ENCODE measurements around the gene SDK2. TPM values are rescaled to one million over a fixed set of nuclear protein-coding genes. Genes with fewer than 3 reads are reported as not detected.

Gene SDK2
- total RNA-seq, 2 donors from 2014 or later = 1.5 to 5.6 TPM

GRCh38 chr17:73470316-73470826, 173.9 kb downstream of the SDK2 start:
- Histone ChIP-seq H3K4me3 (no peak overlapping the region), H3K27ac (no peak overlapping the region), H3K4me1 (peaks cover 0 to 7% of the 10 kb centered on the region in 2 donors), H3K36me3 (no peaks in the 10 kb centered on the region), H3K9me3 (no peaks in the 10 kb centered on the region), H3K27me3 (no peaks in the 10 kb centered on the region)
- no peak for TF ChIP-seq CTCF (IDR thresholded peaks at IDR 0.05)
- DNase-seq (ENCODE audit: low spot score) = no peak

DNA sequence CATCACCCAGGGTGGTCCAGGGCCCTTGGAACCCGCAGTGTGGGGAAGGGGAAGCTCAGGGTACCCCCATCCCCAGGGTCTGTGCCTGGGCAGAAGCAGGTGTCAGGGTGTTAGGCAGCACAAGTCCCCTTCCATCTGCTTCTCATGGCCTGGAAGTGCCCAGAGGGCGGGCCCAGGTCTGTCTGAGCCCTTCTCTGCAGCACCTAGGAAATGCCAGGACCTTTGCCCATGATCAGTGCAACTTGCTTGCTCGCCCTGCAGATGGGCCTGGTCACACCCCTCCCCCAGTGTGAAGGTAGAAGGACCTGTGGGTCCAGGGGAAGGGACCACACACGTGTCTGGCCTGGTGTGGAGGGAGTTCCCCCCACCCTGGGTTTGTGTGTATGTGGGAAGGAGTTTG, 174.9 kb downstream of the SDK2 start:
- Histone ChIP-seq H3K9me3 (no peaks in the 10 kb centered on the region), H3K4me3 (no peak overlapping the region), H3K36me3 (no peaks in the 10 kb centered on the region), H3K4me1 (peaks cover 0 to 4% of the 10 kb centered on the region in 2 donors), H3K27ac (no peak overlapping the region), H3K27me3 (no peaks in the 10 kb centered on the region)
- DNase-seq (ENCODE audit: low spot score) = no peak
- no peak for TF ChIP-seq CTCF (IDR thresholded peaks at IDR 0.05)

- Histone ChIP-seq H3K4me3 (no peak overlapping the region), H3K27ac (no peak overlapping the region), H3K4me1 (no peaks in the 10 kb centered on the region), H3K9me3 (no peaks in the 10 kb centered on the region), H3K27me3 (no peaks in the 10 kb centered on the region), H3K36me3 (no peaks in the 10 kb centered on the region)
- no peak for DNase-seq (ENCODE audit: low spot score)
- TF ChIP-seq CTCF (IDR thresholded peaks at IDR 0.05) = no peak
These were observed 176.0 kb downstream of the SDK2 start for GRCh38 chr17:73468221-73468620.

GRCh38 chr17:73467651-73468050, 176.6 kb downstream of the SDK2 start:
- Histone ChIP-seq H3K4me3 (no peak overlapping the region), H3K4me1 (no peaks in the 10 kb centered on the region), H3K9me3 (no peaks in the 10 kb centered on the region), H3K27me3 (no peaks in the 10 kb centered on the region), H3K36me3 (no peaks in the 10 kb centered on the region), H3K27ac (no peak overlapping the region)
- TF ChIP-seq CTCF (IDR thresholded peaks at IDR 0.05) = no peak
- DNase-seq (ENCODE audit: low spot score) = no peak

DNA sequence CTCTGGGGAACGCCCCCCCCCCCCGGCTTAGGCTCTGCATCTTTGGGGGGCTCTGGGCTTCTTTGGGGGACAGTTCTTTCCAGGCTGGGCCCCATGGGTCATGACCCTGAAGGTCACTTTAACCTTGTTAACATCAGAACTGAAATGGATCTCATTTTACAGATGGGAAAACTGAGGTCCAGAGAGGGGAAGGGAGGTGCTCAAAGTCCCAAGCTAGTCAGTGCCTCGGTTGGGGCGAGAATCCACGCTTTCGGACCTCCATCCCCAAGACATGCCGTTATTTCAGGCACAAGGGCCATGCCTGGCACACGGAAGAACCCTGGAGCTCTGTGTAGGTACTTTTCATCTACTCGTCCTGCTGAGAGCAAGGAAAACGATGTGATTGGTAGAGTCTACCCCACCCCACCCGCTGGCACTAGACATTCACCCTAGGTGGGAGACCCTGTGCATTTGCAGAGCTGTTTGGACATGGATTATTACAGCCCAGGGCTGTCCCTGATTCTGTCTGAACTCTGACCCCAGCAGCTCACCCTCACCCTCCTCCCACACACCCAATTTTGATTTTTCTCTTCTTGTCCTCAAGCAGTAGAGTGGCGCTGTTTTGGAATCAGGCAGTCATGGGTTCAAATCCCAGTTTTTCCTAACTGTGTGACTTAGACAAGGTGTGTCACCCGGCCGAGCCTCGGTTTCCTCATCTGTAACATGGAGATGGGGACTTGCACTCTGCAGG, 177.4 kb downstream of the SDK2 start:
- Histone ChIP-seq H3K9me3 (no peaks in the 10 kb centered on the region), H3K4me3 (no peak overlapping the region), H3K4me1 (no peaks in the 10 kb centered on the region), H3K27me3 (no peaks in the 10 kb centered on the region), H3K36me3 (no peaks in the 10 kb centered on the region), H3K27ac (no peak overlapping the region)
- no peak for TF ChIP-seq CTCF (IDR thresholded peaks at IDR 0.05)
- DNase-seq (ENCODE audit: low spot score) = no peak

- Histone ChIP-seq H3K4me1 (no peaks in the 10 kb centered on the region), H3K36me3 (no peaks in the 10 kb centered on the region), H3K27me3 (no peaks in the 10 kb centered on the region), H3K9me3 (no peaks in the 10 kb centered on the region), H3K27ac (no peak overlapping the region), H3K4me3 (no peak overlapping the region)
- no peak for DNase-seq (ENCODE audit: low spot score)
- no peak for TF ChIP-seq CTCF (IDR thresholded peaks at IDR 0.05)
These were observed 178.4 kb downstream of the SDK2 start for GRCh38 chr17:73465953-73466230.

Data from right atrium auricular region (tissue), 2 donors.